HepG2 (cell line): Measurements from ENCODE around the gene C20orf204. TPM values are rescaled to one million over a fixed set of nuclear protein-coding genes. Genes with fewer than 3 reads are reported as not detected.
A peak's percentile ranks its signal among the peaks of the same experiment; 100 is the strongest.

Experiments used
- ATF7-NPFF ChIP-seq: sonication (generic); formaldehyde crosslinking; IDR thresholded peaks from 2 replicates; pipeline ENCODE4 v1.8.1; 2023; ENCODE audit warnings: mild to moderate bottlenecking, low read depth, missing genetic modification reagents, moderate library complexity
- CBX2 ChIP-seq, 2 experiments: fragments of 200-600 bp in 1 of 2; sonication (generic); formaldehyde crosslinking in 1 of 2; IDR thresholded peaks; 2 replicates each; pipeline versions ENCODE4 v1.7.0 to v1.8.1; 2018 to 2022; ENCODE audit warnings: low read depth in 2 of 2, low read length in 1 of 2, mild to moderate bottlenecking in 1 of 2, missing genetic modification reagents in 1 of 2
- CENPT ChIP-seq: sonication (generic); formaldehyde crosslinking; IDR thresholded peaks from 2 replicates; pipeline ENCODE4 v1.8.0; 2022; ENCODE audit warnings: low read depth, mild to moderate bottlenecking, moderate library complexity, missing genetic modification reagents
- ISX ChIP-seq: sonication (generic); formaldehyde crosslinking; conservative IDR thresholded peaks from 2 replicates; pipeline ENCODE4 v1.5.0; 2020; ENCODE audit warnings: missing genetic modification reagents
- KDM5B ChIP-seq: sonication (generic); formaldehyde crosslinking; IDR thresholded peaks from 2 replicates; pipeline ENCODE4 v1.4.0; 2020; ENCODE audit warnings: missing genetic modification reagents, mild to moderate bottlenecking, borderline replicate concordance
- KLF16 ChIP-seq, 2 experiments: sonication (generic) in 1 of 2; formaldehyde crosslinking in 1 of 2; IDR thresholded peaks; 2 replicates each; pipeline versions ENCODE4 v1.6.1 to v1.8.0; 2016 to 2023; ENCODE audit warnings: missing genetic modification reagents in 2 of 2, missing compliant biosample characterization in 1 of 2
- NFRKB ChIP-seq: fragments of 450-650 bp; IDR thresholded peaks from 2 replicates; pipeline ENCODE4 v1.6.1; 2017
- RXRA ChIP-seq: sonication (generic); formaldehyde crosslinking; IDR thresholded peaks from 2 replicates; pipeline ENCODE4 v1.5.1; 2020; ENCODE audit warnings: missing genetic modification reagents
- SNAPC2 ChIP-seq: sonication (generic); formaldehyde crosslinking; IDR thresholded peaks from 2 replicates; pipeline ENCODE4 v1.8.1; 2022; ENCODE audit warnings: mild to moderate bottlenecking, missing genetic modification reagents
- SOX6 ChIP-seq, 2 experiments: fragments of 450-650 bp in 1 of 2; sonication (generic) in 1 of 2; formaldehyde crosslinking in 1 of 2; IDR thresholded peaks; 2 replicates each; pipeline versions ENCODE4 v1.4.0 to v1.6.1; 2017 to 2020; ENCODE audit warnings: antibody characterized with exemption in 1 of 2, mild to moderate bottlenecking in 1 of 2, missing genetic modification reagents in 1 of 2
- ZBTB7B ChIP-seq: sonication (generic); formaldehyde crosslinking; IDR thresholded peaks from 2 replicates; pipeline ENCODE4 v1.4.0; 2020; ENCODE audit warnings: missing genetic modification reagents
- ZKSCAN1 ChIP-seq: fragments of 150-350 bp; IDR thresholded peaks from 2 replicates; pipeline ENCODE4 v1.6.1; 2014; ENCODE audit warnings: low read length
- ZNF333 ChIP-seq: sonication (generic); formaldehyde crosslinking; IDR thresholded peaks from 2 replicates; pipeline ENCODE4 v1.4.0; 2020; ENCODE audit warnings: mild to moderate bottlenecking, missing genetic modification reagents, borderline replicate concordance
- ZNF563 ChIP-seq: sonication (generic); formaldehyde crosslinking; IDR thresholded peaks from 2 replicates; pipeline ENCODE4 v1.8.0; 2022; ENCODE audit warnings: mild to moderate bottlenecking, moderate library complexity, missing genetic modification reagents
- ZNF577 ChIP-seq: sonication (generic); formaldehyde crosslinking; IDR thresholded peaks from 2 replicates; pipeline ENCODE4 v1.4.0; 2020; ENCODE audit warnings: mild to moderate bottlenecking, low read depth, missing genetic modification reagents, borderline replicate concordance
- ZNF776 ChIP-seq: sonication (generic); formaldehyde crosslinking; IDR thresholded peaks from 2 replicates; pipeline ENCODE4 v1.4.0; 2020; ENCODE audit warnings: mild to moderate bottlenecking, missing genetic modification reagents
- ZNF780A ChIP-seq: sonication (generic); formaldehyde crosslinking; IDR thresholded peaks from 2 replicates; pipeline ENCODE4 v1.8.0; 2022; ENCODE audit warnings: mild to moderate bottlenecking, missing genetic modification reagents, moderate library complexity
- ZNF83 ChIP-seq: sonication (generic); formaldehyde crosslinking; IDR thresholded peaks from 2 replicates; pipeline ENCODE4 v1.4.0; 2020; ENCODE audit warnings: missing genetic modification reagents, mild to moderate bottlenecking, borderline replicate concordance
- polyA plus RNA-seq, 8 experiments: library from polyadenylated mRNA; depleted of rRNA in 3 of 8; stranded (reverse) in 7 of 8; unstranded in 1 of 8; fragments of >200 nt; fragmentation: Illumina TruSeq in 4 of 8; extraction: Trizol in 4 of 8; gene quantifications; 2 replicates each; pipeline versions ENCODE4 v1.2.1 to v1.2.3, GENCODE V29; 2011 to 2016; ENCODE audit warnings: low read depth in 4 of 8, missing spikeins in 1 of 8, mixed read lengths in 1 of 8; ENCODE audit not compliant: insufficient read depth in 1 of 8
- total RNA-seq, 5 experiments: library from RNA; depleted of rRNA; stranded (reverse); fragments of >200 nt; fragmentation: Illumina TruSeq; extraction: Trizol; gene quantifications; 2 replicates each; pipeline ENCODE4 v1.2.3, GENCODE V29; 2016; ENCODE audit warnings: low read depth in 1 of 5
- TF ChIP-seq, protein P1 (sequence below): sonication (generic); formaldehyde crosslinking; IDR thresholded peaks from 2 replicates; pipeline ENCODE4 v1.4.0; 2020; ENCODE audit warnings: missing genetic modification reagents
- TF ChIP-seq, protein P2 (sequence below): sonication (generic); formaldehyde crosslinking; IDR thresholded peaks from 2 replicates; pipeline ENCODE4 v1.8.1; 2023; ENCODE audit warnings: mild to moderate bottlenecking, inconsistent platforms, moderate library complexity, missing genetic modification reagents, borderline replicate concordance
- TF ChIP-seq, protein P3 (sequence below): sonication (generic); formaldehyde crosslinking; IDR thresholded peaks from 2 replicates; pipeline ENCODE4 v1.4.0; 2020; ENCODE audit warnings: mild to moderate bottlenecking, missing genetic modification reagents

The C20orf204 gene
- total and polyA plus RNA-seq, 2 of the 13 experiments (the other 11 are each of a cell fraction or from before 2014, with no cell fraction given) = 22.1 to 80.0 TPM

DNA sequence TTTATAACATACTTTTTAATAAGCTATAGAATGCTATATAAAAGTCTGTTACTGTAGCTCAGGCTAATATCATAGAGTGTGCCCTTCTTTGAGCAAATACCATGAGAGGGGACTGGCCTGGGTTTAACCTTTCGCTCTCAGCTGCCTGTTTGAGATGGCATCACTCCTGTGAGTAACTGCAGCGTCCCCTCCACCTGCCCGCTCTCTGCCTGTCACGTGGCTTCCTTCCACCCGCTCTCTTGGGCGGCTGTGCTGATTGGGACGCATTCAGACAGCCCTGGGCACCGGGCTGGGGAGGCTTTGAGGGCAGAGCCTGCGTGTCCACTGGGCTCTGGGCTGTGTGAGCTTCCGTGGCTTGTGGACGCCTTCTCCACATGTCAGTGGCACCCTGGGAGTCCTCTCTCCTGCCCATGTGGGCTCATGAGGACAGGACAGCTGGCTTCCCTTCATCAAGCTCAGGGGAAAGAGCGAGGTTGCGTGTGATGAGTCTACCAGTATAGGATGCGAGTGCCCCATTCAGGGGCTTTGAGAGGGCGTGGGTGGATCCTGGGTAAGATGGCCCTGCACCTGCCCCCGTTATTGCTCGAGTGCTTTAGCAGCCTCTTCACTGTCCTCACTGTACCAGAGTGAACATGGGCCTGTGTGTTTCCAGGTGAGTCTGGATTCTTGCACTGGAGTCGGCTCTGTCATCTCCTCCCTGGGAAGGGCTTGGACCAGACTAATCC lies 10.7 kb upstream of the C20orf204 start (continued):
- TF ChIP-seq, protein P1, sequence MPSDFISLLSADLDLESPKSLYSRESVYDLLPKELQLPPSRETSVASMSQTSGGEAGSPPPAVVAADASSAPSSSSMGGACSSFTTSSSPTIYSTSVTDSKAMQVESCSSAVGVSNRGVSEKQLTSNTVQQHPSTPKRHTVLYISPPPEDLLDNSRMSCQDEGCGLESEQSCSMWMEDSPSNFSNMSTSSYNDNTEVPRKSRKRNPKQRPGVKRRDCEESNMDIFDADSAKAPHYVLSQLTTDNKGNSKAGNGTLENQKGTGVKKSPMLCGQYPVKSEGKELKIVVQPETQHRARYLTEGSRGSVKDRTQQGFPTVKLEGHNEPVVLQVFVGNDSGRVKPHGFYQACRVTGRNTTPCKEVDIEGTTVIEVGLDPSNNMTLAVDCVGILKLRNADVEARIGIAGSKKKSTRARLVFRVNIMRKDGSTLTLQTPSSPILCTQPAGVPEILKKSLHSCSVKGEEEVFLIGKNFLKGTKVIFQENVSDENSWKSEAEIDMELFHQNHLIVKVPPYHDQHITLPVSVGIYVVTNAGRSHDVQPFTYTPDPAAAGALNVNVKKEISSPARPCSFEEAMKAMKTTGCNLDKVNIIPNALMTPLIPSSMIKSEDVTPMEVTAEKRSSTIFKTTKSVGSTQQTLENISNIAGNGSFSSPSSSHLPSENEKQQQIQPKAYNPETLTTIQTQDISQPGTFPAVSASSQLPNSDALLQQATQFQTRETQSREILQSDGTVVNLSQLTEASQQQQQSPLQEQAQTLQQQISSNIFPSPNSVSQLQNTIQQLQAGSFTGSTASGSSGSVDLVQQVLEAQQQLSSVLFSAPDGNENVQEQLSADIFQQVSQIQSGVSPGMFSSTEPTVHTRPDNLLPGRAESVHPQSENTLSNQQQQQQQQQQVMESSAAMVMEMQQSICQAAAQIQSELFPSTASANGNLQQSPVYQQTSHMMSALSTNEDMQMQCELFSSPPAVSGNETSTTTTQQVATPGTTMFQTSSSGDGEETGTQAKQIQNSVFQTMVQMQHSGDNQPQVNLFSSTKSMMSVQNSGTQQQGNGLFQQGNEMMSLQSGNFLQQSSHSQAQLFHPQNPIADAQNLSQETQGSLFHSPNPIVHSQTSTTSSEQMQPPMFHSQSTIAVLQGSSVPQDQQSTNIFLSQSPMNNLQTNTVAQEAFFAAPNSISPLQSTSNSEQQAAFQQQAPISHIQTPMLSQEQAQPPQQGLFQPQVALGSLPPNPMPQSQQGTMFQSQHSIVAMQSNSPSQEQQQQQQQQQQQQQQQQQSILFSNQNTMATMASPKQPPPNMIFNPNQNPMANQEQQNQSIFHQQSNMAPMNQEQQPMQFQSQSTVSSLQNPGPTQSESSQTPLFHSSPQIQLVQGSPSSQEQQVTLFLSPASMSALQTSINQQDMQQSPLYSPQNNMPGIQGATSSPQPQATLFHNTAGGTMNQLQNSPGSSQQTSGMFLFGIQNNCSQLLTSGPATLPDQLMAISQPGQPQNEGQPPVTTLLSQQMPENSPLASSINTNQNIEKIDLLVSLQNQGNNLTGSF (CRISPR knock-in tag) = no peak
- TF ChIP-seq NFRKB (no peak), ZNF333 (CRISPR knock-in tag) (no peak), RXRA (CRISPR knock-in tag) (0 out of 2 replicates have a peak, but pooled peaks have one; percentile 12), ZNF780A (0 out of 2 replicates have a peak, but pooled peaks have one; percentile 15), CBX2 (IDR thresholded peaks at IDR 0.05; ENCODE audit: low read depth, low read length) (no peak), CBX2 (CRISPR knock-in tag; IDR thresholded peaks at IDR 0.05; ENCODE audit: low read depth) (no peak), ISX (CRISPR knock-in tag) (no peak), SOX6 (IDR thresholded peaks at IDR 0.05) (no peak), SOX6 (CRISPR knock-in tag; IDR thresholded peaks at IDR 0.05) (no peak), ZNF776 (peak; percentile 82; the same call in 1 of the 2 replicates), SNAPC2 (CRISPR knock-in tag) (no peak), ZNF83 (no peak), KLF16 (CRISPR knock-in tag; IDR thresholded peaks at IDR 0.05) (no peak; a peak in 1 of 4 replicates), ZNF577 (0 out of 2 replicates have a peak, but pooled peaks have one; percentile 14), ATF7-NPFF (no peak), KDM5B (CRISPR knock-in tag) (peak; percentile 60; the same call in 1 of the 2 replicates), ZNF563 (0 out of 2 replicates have a peak, but pooled peaks have one; percentile 3), ZBTB7B (CRISPR knock-in tag) (no peak), ZKSCAN1 (no peak), CENPT (no peak)
- TF ChIP-seq, protein P2, sequence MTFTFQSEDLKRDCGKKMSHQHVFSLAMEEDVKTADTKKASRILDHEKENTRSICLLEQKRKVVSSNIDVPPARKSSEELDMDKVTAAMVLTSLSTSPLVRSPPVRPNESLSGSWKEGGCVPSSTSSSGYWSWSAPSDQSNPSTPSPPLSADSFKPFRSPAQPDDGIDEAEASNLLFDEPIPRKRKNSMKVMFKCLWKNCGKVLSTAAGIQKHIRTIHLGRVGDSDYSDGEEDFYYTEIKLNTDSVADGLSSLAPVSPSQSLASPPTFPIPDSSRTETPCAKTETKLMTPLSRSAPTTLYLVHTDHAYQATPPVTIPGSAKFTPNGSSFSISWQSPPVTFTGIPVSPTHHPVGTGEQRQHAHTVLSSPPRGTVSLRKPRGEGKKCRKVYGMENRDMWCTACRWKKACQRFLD (CRISPR knock-in tag) = 0 out of 2 replicates have a peak, but pooled peaks have one; percentile 28
- TF ChIP-seq, protein P3, sequence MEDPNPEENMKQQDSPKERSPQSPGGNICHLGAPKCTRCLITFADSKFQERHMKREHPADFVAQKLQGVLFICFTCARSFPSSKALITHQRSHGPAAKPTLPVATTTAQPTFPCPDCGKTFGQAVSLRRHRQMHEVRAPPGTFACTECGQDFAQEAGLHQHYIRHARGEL (CRISPR knock-in tag) = peak; percentile 29; the same call in 1 of the 2 replicates
